ENCODE data around the gene GIGYF1. TPM values are rescaled to one million over a fixed set of nuclear protein-coding genes. Genes with fewer than 3 reads are reported as not detected.

GIGYF1 gene
- polyA plus RNA-seq, 1 donor from 2014 or later: 28.3 TPM

DNA sequence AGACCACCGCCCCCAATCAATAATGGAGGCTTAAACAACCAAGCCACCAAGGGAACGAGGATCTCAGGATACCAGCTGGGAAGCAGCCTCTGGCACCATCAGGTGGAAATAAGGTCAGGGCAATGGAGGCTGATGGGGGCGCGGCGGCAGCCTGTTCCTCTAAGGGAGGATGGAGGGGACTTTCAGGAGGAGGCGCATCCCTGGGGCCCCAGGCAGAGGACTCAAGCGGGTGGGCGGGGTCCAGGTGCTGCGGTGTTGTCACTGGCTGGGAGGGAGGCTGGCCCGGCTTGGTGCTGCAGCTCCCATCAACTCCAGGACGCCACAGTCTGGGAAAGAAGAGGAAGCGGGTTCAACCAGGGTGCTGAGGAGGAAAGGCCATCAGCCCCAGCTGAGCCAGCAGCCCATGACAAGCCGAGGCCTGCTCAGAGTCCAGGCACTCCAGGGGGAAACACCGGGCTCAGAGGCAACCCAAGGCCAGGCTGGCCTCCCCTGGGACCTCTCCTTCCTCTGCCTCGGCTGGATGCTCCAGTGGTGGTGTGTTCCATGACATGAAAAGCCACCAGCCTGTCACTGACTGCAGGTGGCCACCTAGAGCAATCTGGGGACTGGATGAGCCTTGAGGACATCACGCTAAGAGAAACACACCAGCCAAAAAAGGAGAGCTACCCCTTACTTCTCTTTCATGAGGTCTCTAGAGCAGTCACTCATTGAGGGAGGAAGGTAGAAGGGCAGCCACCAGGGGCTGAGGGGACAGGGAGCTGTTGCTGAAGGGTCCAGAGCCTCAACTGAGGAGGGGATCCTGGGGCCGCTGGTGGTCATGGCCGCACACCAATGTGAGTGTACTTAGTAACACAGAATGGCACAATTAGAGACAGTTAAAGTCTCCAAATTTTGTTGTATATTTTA is 4.6 kb downstream of the GIGYF1 start:
- Histone ChIP-seq H3K36me3 (ENCODE audit: insufficient read depth, low read length) (no peaks in the 10 kb centered on the region), H3K4me2 (ENCODE audit: low read length) (no peak overlapping the region), H2AFZ (ENCODE audit: low read depth, low read length) (no peak overlapping the region), H3K9me3 (ENCODE audit: low read length) (no peaks in the 10 kb centered on the region), H4K20me1 (ENCODE audit: insufficient read depth) (peaks cover 20% of the 10 kb centered on the region), H3K27ac (ENCODE audit: low read length) (no peak overlapping the region), H3K9ac (ENCODE audit: low read length) (no peak overlapping the region), H3K79me2 (replicated peaks; ENCODE audit: insufficient read depth, low read length) (peaks cover 50% of the 10 kb centered on the region), H3K4me3 (ENCODE audit: low read length) (no peak overlapping the region), H3K9me2 (ENCODE audit: insufficient read depth, low read length) (no peaks in the 10 kb centered on the region), H3K27me3 (ENCODE audit: insufficient read depth, low read depth, low read length) (no peaks in the 10 kb centered on the region), H3F3A (ENCODE audit: insufficient read depth, low read length, poor library complexity, severe bottlenecking) (no peaks in the 10 kb centered on the region)
- TF ChIP-seq, protein P1, sequence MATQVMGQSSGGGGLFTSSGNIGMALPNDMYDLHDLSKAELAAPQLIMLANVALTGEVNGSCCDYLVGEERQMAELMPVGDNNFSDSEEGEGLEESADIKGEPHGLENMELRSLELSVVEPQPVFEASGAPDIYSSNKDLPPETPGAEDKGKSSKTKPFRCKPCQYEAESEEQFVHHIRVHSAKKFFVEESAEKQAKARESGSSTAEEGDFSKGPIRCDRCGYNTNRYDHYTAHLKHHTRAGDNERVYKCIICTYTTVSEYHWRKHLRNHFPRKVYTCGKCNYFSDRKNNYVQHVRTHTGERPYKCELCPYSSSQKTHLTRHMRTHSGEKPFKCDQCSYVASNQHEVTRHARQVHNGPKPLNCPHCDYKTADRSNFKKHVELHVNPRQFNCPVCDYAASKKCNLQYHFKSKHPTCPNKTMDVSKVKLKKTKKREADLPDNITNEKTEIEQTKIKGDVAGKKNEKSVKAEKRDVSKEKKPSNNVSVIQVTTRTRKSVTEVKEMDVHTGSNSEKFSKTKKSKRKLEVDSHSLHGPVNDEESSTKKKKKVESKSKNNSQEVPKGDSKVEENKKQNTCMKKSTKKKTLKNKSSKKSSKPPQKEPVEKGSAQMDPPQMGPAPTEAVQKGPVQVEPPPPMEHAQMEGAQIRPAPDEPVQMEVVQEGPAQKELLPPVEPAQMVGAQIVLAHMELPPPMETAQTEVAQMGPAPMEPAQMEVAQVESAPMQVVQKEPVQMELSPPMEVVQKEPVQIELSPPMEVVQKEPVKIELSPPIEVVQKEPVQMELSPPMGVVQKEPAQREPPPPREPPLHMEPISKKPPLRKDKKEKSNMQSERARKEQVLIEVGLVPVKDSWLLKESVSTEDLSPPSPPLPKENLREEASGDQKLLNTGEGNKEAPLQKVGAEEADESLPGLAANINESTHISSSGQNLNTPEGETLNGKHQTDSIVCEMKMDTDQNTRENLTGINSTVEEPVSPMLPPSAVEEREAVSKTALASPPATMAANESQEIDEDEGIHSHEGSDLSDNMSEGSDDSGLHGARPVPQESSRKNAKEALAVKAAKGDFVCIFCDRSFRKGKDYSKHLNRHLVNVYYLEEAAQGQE (IDR thresholded peaks at IDR 0.05; ENCODE audit: borderline replicate concordance): no peak
- TF ChIP-seq EP300 (conservative IDR thresholded peaks at IDR 0.05; ENCODE audit: poor library complexity, severe bottlenecking): no peak
- TF ChIP-seq TAF1 (IDR thresholded peaks at IDR 0.05; ENCODE audit: low read depth): no peak
- TF ChIP-seq RAD21 (conservative IDR thresholded peaks at IDR 0.05): no peak
- TF ChIP-seq, protein P2, sequence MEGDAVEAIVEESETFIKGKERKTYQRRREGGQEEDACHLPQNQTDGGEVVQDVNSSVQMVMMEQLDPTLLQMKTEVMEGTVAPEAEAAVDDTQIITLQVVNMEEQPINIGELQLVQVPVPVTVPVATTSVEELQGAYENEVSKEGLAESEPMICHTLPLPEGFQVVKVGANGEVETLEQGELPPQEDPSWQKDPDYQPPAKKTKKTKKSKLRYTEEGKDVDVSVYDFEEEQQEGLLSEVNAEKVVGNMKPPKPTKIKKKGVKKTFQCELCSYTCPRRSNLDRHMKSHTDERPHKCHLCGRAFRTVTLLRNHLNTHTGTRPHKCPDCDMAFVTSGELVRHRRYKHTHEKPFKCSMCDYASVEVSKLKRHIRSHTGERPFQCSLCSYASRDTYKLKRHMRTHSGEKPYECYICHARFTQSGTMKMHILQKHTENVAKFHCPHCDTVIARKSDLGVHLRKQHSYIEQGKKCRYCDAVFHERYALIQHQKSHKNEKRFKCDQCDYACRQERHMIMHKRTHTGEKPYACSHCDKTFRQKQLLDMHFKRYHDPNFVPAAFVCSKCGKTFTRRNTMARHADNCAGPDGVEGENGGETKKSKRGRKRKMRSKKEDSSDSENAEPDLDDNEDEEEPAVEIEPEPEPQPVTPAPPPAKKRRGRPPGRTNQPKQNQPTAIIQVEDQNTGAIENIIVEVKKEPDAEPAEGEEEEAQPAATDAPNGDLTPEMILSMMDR (IDR thresholded peaks at IDR 0.05; ENCODE audit: poor library complexity, severe bottlenecking): no peak
- TF ChIP-seq EZH2 (IDR thresholded peaks at IDR 0.05; ENCODE audit: borderline replicate concordance, insufficient read depth, low read length, poor library complexity, severe bottlenecking): no peak

DNA sequence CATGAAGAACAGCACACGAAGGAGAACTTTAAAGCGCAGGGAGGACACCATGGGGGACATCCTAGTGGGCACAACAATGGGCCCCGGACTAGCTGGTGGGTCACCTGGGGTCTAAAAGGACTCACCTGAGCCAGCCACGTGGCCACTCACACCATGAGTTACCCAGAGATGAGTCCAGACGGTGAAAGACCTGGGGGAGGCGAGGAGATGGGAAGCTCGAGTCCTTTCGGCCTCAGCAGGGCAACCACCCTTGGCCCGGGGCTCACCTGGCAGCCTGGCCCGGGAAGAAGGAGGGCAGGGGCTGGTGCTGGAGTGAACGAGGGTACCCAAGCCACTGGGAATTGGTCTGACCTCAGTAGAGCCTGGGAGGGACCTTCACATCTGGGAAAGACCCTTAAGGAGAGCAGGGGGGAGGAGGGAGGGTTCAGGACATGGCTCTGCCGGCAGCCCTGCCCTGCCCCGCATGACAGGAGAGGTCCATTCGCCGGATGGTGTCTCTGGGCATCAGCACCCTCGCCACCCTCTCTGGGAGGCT is 5.7 kb downstream of the GIGYF1 start:
- Histone ChIP-seq H3K36me3 (ENCODE audit: insufficient read depth, low read length) (no peaks in the 10 kb centered on the region), H4K20me1 (ENCODE audit: insufficient read depth) (peaks cover 20% of the 10 kb centered on the region), H3F3A (ENCODE audit: insufficient read depth, low read length, poor library complexity, severe bottlenecking) (no peaks in the 10 kb centered on the region), H3K4me2 (ENCODE audit: low read length) (no peak overlapping the region), H3K9me3 (ENCODE audit: low read length) (no peaks in the 10 kb centered on the region), H3K27ac (ENCODE audit: low read length) (no peak overlapping the region), H3K4me3 (ENCODE audit: low read length) (no peak overlapping the region), H3K9me2 (ENCODE audit: insufficient read depth, low read length) (no peaks in the 10 kb centered on the region), H2AFZ (ENCODE audit: low read depth, low read length) (no peak overlapping the region), H3K27me3 (ENCODE audit: insufficient read depth, low read depth, low read length) (no peaks in the 10 kb centered on the region), H3K79me2 (replicated peaks; ENCODE audit: insufficient read depth, low read length) (peaks cover 48% of the 10 kb centered on the region), H3K9ac (ENCODE audit: low read length) (no peak overlapping the region)
- TF ChIP-seq, protein P2 (IDR thresholded peaks at IDR 0.05; ENCODE audit: poor library complexity, severe bottlenecking): no peak
- TF ChIP-seq EP300 (conservative IDR thresholded peaks at IDR 0.05; ENCODE audit: poor library complexity, severe bottlenecking): no peak
- TF ChIP-seq EZH2 (IDR thresholded peaks at IDR 0.05; ENCODE audit: borderline replicate concordance, insufficient read depth, low read length, poor library complexity, severe bottlenecking): no peak
- TF ChIP-seq, protein P1 (IDR thresholded peaks at IDR 0.05; ENCODE audit: borderline replicate concordance): no peak
- TF ChIP-seq TAF1 (IDR thresholded peaks at IDR 0.05; ENCODE audit: low read depth): no peak
- no peak for TF ChIP-seq RAD21 (conservative IDR thresholded peaks at IDR 0.05)
- TF ChIP-seq MXI1 (conservative IDR thresholded peaks at IDR 0.05; ENCODE audit: poor library complexity, severe bottlenecking): no peak
- no peak for TF ChIP-seq POLR2AphosphoS5 (IDR thresholded peaks at IDR 0.05)
- no peak for TF ChIP-seq SMC3 (conservative IDR thresholded peaks at IDR 0.05; ENCODE audit: poor library complexity)
